HG02885 (cell line): ENCODE results near the gene GCFC2.
"Not testable (repeated sequence)": the region's sequence is repeated elsewhere in the genome, so short reads cannot be mapped to it uniquely, and the experiment has no call there.

Source experiments
- ATAC-seq: cut with Tn5 transposase; IDR thresholded peaks from one replicate; pipeline ENCODE4 v1.9.1; 2021; ENCODE audit warnings: mild to moderate bottlenecking; ENCODE audit not compliant: unreplicated experiment, poor library complexity

The GCFC2 gene

GRCh38 chr2:75710577-75711253, at the start of gene GCFC2:
Gene GCFC2 (minus strand): TSS chr2:75710915. CDS start chr2:75710855, 60 bp downstream.
- peak; percentile 90 for ATAC-seq

- ATAC-seq, result no peak
Measured at GRCh38 chr2:75752828-75753227, 42.1 kb upstream of the GCFC2 start.

DNA sequence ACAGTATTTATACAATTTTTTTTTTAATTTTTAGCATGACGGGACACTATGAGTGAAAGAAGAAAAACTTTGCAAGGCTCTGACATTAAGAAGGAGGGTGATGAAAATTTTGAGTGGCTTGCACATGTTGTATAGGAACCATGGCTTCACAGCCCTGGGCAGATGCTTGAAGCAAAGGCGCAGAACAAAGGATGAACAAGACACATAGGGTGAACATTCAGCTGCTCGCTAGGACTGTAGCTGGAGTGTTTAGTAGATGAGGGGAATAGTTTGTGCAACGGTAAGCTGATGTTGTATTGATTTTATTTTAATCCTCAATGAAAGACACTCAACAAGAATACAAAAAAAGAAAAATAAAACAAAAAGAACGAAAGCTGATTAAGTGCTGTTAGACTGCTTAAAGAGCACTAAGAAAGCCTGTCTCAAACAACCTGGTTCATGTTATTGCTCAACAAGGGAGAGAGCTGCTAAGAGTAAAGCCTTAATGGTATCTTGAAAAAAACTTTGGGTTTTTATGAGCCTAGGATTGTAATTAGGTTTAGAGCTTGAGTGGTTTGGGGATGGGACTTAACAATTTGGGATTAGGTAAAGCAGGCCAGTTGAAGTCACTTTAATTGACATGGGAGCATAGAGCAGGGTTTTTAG, 41.2 kb upstream of the GCFC2 start:
- no peak for ATAC-seq

- peak; percentile 75 for ATAC-seq
Measured at GRCh38 chr2:75751360-75751759, 40.6 kb upstream of the GCFC2 start.

DNA sequence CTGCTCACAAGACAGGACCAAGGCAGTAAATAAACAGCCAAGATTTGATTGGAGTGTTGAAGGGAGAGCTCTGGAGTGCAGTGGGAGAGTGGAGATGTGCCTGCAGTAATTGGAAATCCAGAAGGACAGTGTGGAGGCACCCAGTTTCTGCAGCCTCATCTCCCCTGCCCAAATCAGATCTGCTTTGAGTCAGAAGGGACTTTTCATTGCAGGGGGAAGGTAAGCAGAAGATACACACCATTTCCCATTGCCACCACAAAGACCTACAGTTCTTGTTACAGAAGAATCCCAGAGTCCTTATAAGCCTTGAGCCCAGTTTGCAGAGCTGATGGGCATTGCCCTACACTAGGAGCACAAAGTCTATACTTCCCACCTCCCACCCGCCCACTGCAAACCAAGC, 27.2 kb upstream of the GCFC2 start:
- no peak for ATAC-seq

GRCh38 chr2:75736276-75736675, 25.6 kb upstream of the GCFC2 start:
- ATAC-seq, result no peak

DNA sequence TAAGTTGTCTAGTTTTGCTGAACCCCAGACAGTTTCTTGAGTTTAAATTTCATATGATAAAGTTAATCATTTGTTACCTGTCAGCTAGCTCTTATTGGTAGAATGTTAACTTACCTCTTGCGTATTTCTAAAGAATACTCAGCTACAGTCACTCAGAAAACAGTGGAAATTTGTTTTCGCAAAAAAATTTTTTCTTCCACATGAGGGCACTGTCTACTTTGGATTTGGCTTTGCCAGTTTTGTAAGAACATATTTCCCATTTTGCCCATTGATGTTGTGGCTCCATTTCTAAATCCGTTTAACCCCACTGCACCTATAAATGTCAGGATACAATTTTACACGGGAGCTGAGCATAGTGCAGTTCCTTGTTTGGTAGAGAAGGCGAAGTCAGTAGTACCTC, 19.1 kb upstream of the GCFC2 start:
- no peak for ATAC-seq

DNA sequence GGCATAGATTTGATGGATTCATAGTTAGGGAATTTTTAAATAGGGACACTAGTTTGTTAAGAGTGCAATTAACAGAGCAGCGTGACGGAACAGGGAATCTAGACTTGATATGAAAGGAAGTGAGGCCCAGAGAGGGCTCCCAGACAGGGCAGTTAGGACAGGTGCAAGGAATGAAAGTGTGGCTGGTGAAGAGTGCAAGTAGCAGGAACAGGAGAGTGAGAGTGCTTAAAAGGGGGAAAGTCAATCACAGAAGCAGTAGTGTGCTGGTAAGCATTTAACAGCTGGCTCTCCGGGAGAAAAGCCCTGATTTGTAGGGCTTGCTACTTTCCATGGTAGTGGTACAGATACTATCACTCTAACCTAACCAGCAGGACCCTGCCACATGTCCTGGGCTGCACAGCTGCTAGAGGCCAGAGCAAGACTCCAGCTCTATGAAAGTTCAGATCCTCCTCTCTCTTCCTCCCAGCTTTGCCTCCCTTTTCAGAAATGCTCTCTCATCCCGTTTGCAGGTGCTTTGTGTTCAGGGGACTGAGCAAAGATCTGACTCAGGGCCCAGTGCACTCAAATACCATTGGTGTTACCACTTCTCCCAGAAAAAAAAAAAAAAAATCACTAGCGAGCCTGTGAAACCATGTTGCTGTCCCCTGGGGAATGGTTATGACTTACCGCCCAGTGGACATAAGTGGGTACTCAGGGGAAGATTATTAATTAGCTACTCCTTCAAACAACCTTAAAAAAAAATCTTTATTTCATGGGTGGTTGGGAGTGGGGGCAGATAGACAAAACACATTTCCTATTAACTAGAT, 18.1 kb upstream of the GCFC2 start:
- ATAC-seq, result no peak

- ATAC-seq, result no peak
Measured at GRCh38 chr2:75722687-75723086, 12.0 kb upstream of the GCFC2 start.

DNA sequence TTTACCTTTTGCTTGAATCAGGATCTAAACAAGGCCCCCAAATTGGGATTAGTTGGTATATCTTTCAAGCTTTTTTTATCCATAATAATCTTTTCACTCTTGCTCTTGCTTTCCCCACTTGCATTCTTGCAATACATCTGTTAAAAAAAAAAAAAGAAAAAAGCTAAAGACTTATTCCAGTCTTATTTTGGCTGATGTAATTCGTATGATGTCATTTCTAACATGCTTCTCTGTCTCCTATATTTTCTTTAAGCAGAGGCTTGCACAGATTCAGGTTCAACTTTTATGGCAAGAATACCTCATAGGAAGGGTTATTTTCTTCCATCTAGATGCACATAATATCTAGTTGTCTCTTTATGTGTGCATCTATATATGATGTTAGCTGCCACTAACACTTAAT, 9.8 kb upstream of the GCFC2 start:
- no peak for ATAC-seq

GRCh38 chr2:75719616-75720015, 8.9 kb upstream of the GCFC2 start:
- ATAC-seq, result no peak

DNA sequence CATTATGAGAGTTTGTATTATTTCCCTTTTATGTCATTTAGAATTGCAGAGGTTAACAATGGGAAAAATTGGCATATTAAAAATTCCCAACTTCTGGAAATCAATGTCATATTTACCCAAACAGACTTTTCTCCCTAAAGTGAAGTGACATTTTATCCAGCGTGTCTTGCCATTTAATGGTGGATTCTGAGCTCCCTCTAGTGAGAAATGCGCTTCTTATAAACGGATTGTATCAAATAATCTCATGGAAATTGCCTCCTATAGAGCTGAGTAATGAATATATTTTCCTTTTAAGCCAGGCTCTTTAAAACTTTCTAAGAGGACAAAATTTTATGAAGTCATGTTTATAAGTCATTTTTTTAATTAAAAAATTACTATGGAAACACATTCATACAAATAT, 5.7 kb upstream of the GCFC2 start:
- no peak for ATAC-seq

DNA sequence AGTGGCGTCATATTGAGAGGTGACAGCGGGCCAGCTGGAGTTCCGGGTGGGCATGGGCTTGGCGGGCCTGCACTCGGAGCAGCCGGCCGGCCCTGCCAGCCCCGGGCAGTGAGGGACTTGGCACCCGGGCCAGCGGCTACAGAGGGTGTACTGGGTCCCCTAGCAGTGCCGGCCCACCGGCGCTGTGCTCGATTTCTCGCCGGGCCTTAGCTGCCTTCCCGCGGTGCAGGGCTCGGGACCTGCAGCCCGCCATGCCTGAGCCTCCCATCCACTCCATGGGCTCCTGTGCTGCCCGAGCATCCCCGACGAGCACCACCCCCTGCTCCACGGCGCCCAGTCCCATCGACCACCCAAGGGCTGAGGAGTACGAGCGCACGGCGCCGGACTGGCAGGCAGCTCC, 875 bp upstream of the GCFC2 start:
- not testable (repeated sequence) for ATAC-seq

DNA sequence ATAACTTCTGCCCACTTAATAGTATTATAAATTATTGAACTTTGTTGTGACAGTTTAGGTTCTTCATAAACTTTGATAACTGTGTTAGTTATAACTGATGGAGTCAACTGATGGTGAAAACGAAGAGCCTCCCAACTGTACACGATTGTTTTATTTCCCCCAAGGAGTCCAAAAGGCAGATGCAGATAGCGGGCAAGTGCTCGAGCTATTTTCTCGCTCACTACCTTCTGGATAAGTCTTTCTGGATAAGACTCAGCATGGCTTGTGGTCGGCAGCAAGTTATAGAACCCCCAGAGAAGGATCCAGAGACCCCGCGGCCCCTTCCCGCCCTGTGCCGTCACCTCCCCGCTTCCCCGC, 517 bp downstream of the GCFC2 start:
- ATAC-seq, result no peak

DNA sequence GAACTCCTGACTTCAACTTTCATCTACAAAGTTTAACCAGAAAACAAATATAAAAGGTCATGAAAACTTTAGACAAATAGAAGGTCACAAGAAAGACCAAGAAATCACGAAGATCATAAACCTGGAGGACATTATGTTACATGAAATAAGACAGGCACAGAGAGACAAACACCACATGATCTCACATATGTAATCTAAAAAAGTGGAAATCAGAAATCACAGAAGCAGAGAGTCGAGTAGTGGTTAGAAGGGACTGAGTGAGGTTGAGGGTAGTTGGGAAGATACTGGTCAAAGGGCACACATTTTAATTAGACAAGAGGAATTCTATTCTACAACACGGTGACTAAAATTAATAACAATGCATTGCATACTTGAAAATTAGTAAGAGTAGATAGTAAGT, 1.4 kb downstream of the GCFC2 start:
- ATAC-seq, result no peak

DNA sequence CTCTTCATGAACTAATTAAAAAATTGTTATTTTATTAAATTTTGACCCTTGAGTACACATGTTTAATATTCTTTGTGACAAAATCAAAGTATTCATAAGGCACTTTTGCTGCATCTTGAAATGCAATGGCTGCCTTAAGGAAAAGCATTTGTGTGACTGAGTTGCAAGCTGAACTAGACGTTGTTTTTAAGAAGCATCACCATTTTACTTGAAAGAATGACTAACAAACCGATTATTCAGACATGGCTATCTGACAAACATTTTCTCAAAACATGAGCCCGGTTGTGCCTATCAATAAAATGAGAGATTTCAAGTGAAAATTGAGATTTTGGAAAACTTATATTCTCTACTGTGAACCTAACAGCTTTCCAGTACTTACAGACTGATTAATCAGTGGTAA, 2.8 kb downstream of the GCFC2 start:
- ATAC-seq, result no peak

DNA sequence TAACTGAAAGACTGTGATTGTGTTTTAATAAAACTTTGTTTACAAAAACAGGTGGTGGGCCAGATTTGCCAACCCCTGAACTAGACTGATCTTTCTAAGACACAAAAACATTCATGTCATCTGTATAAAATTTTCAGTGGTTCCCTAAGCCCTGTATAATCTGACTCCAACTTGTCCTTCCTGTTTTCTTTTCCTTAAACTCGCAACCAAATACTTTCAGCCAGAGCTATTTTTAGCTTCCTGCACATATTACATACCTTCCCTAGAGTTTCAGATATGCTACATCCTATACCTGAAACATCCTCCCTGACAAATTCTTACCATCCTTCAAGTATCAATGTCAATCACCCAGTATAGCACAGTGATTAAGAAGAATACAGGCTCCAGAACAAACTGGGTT, 4.8 kb downstream of the GCFC2 start:
- no peak for ATAC-seq

- no peak for ATAC-seq
Measured at GRCh38 chr2:75703589-75704287, 7.0 kb downstream of the GCFC2 start.

DNA sequence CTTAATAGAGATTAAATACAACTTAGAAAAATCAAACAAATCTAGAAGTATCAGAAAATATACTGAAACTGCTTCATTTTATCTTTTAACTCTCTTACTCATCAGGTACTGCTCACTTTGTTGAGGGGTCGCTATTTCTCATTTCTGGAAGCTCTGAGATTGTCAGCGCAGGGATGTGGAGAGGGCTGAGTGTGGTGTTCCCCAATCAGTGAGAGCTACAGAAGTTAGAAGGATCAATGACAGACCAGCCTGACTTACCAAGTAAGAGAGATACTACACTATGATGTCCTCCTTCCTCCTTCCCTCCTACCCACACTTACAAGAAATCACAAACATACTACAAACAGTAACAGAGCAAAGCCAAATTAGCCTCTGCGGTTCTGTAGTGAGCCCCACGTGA, 8.1 kb downstream of the GCFC2 start:
- no peak for ATAC-seq

GRCh38 chr2:75698918-75699317, 11.8 kb downstream of the GCFC2 start:
- ATAC-seq, result no peak

GRCh38 chr2:75688196-75688595, 22.5 kb downstream of the GCFC2 start:
- no peak for ATAC-seq
